Calu3 (cell line): ENCODE results near the gene HRC. TPM values are rescaled to one million over a fixed set of nuclear protein-coding genes. Genes with fewer than 3 reads are reported as not detected.
"Not testable (repeated sequence)": the region's sequence is repeated elsewhere in the genome, so short reads cannot be mapped to it uniquely, and the experiment has no call there.

Experiments
- BruUV-seq: library from RNA; stranded (reverse); fragments of 400-500 nt; replicated peaks from 2 replicates; lab custom pipeline; 2021; lab: Mats Ljungman, UMichigan
- CTCF ChIA-PET: fragments of 300-600 bp; sonication (Branson Sonifier 250); formaldehyde crosslinking; loops from one replicate; lab custom pipeline; 2022; ENCODE audit warnings: antibody characterized with exemption; lab: Charles Lee
- DNase-seq: peaks from one replicate; pipeline ENCODE4 v3.0.0; 2022
- H3K27ac Mint-ChIP-seq: one replicate; pipeline ENCODE4 v1.8.0; 2022; ENCODE audit warnings: mixed read lengths; ENCODE audit not compliant: unreplicated experiment
- H3K27me3 Mint-ChIP-seq: one replicate; pipeline ENCODE4 v1.8.0; 2022; ENCODE audit warnings: mixed read lengths; ENCODE audit not compliant: unreplicated experiment
- H3K36me3 Mint-ChIP-seq: one replicate; pipeline ENCODE4 v1.8.0; 2022; ENCODE audit warnings: mild to moderate bottlenecking, moderate library complexity, mixed read lengths; ENCODE audit not compliant: insufficient read depth, unreplicated experiment
- H3K4me1 Mint-ChIP-seq: one replicate; pipeline ENCODE4 v1.8.0; 2022; ENCODE audit warnings: mild to moderate bottlenecking, low read depth, mixed read lengths; ENCODE audit not compliant: unreplicated experiment
- H3K4me3 Mint-ChIP-seq: one replicate; pipeline ENCODE4 v1.8.0; 2022; ENCODE audit warnings: mild to moderate bottlenecking, low read depth, moderate library complexity, mixed read lengths; ENCODE audit not compliant: unreplicated experiment
- H3K9me3 Mint-ChIP-seq: one replicate; pipeline ENCODE4 v1.8.0; 2022; ENCODE audit warnings: low read depth, mixed read lengths; ENCODE audit not compliant: unreplicated experiment
- CTCF ChIP-seq: fragments of 200-600 bp; IDR thresholded peaks from one replicate; pipeline ENCODE4 v1.8.0; 2022; ENCODE audit warnings: antibody characterized with exemption; ENCODE audit not compliant: unreplicated experiment
- intact Hi-C: fragments of 100-400 bp; cut with micrococcal nuclease; formaldehyde crosslinking; loops from one replicate; pipeline ENCODE4 v1.10.0; 2022; ENCODE audit not compliant: unreplicated experiment
- total RNA-seq: library from RNA; stranded (reverse); gene quantifications from 2 replicates; pipeline ENCODE4 v1.2.3, GENCODE V29; 2022

Gene HRC
- total RNA-seq, 1 experiment from 2014 or later: not detected

- intact Hi-C loops: no loop called here
- Mint-ChIP-seq H3K27me3 (peaks cover 53% of the 10 kb centered on the region), H3K36me3 (peaks cover 43% of the 10 kb centered on the region), H3K9me3 (peaks cover 2% of the 10 kb centered on the region), H3K27ac (no peak overlapping the region), H3K4me1 (peaks cover 18% of the 10 kb centered on the region), H3K4me3 (peak overlapping the region; percentile 71)
- no peak for DNase-seq
- CTCF ChIA-PET: interaction anchor here (1.2 to 1.7 kb wide), 3 partner anchors 9 to 77 kb away, joined by 4 to 9 read pairs (median 5); partner anchors contain the start of gene LIN7B
- no TSS peak for BruUV-seq
- TF ChIP-seq CTCF: no peak
Observed at GRCh38 chr19:49148044-49148682, 7.0 kb downstream of the HRC start.

- H3K4me3 Mint-ChIP-seq, intact Hi-C loops: not testable (repeated sequence)
Observed at GRCh38 chr19:49146408-49146770, 8.8 kb downstream of the HRC start.

GRCh38 chr19:49145573-49146407 is 9.4 kb downstream of the HRC start:
- Mint-ChIP-seq H3K36me3 (peaks cover 36% of the 10 kb centered on the region), H3K27ac (no peak overlapping the region), H3K4me1 (peaks cover 21% of the 10 kb centered on the region), H3K9me3 (no peaks in the 10 kb centered on the region), H3K4me3 (no peak overlapping the region), H3K27me3 (peaks cover 44% of the 10 kb centered on the region)
- no TSS peak for BruUV-seq
- peak; percentile 78 for TF ChIP-seq CTCF
- peak; percentile 83 for DNase-seq
- intact Hi-C loops: no loop called here
- CTCF ChIA-PET: interaction anchor here (0.7 to 1.3 kb wide), 3 partner anchors 26 to 53 kb away, joined by 3 to 4 read pairs (median 3); no protein-coding TSS in a partner anchor

More at GRCh38 chr19:49146408-49146770, 8.8 kb downstream of the HRC start:
- H3K27me3 Mint-ChIP-seq: peaks cover 48% of the 10 kb centered on the region
- H3K27ac Mint-ChIP-seq, H3K9me3 Mint-ChIP-seq, BruUV-seq, DNase-seq: not testable (repeated sequence)
- H3K36me3 Mint-ChIP-seq: peaks cover 37% of the 10 kb centered on the region
- CTCF ChIA-PET: interaction anchor here (0.7 to 1.3 kb wide), 3 partner anchors 26 to 52 kb away, joined by 3 to 4 read pairs (median 3); no protein-coding TSS in a partner anchor
- H3K4me1 Mint-ChIP-seq: peaks cover 23% of the 10 kb centered on the region

- TF ChIP-seq CTCF: no peak
- Mint-ChIP-seq H3K4me1 (peaks cover 21% of the 10 kb centered on the region), H3K27ac (peak overlapping the region; percentile 21), H3K36me3 (peaks cover 12% of the 10 kb centered on the region), H3K27me3 (peaks cover 36% of the 10 kb centered on the region), H3K4me3 (peak overlapping the region; percentile 71), H3K9me3 (no peaks in the 10 kb centered on the region)
- no TSS peak for BruUV-seq
- DNase-seq: peak; percentile 94
- CTCF ChIA-PET: interaction anchor here (1.0 to 2.2 kb wide), 2 partner anchors 8 to 56 kb away, joined by 3 to 11 read pairs; no protein-coding TSS in a partner anchor
- intact Hi-C loops: no loop called here
Observed at GRCh38 chr19:49142866-49143335, 12.3 kb downstream of the HRC start.
